ENCODE data around the gene OR6B3.

The OR6B3 gene

GRCh38 chr2:240053173-240054155 is at the start of gene OR6B3:
Gene OR6B3, minus strand, starts transcription at chr2:240053521.
- DNase-seq (ENCODE audit: low read depth), result no peak
- no peak for TF ChIP-seq CTCF (conservative IDR thresholded peaks at IDR 0.05; ENCODE audit: control insufficient read depth, insufficient read depth, low read depth, low read length)
- H3K4me3 ChIP-seq (ENCODE audit: control insufficient read depth, low read depth, low read length), result no peak within 1 kb of the TSS

- no peak for DNase-seq (ENCODE audit: low read depth)
- H3K4me3 ChIP-seq (ENCODE audit: control insufficient read depth, low read depth, low read length), result no peak overlapping the region
- no peak for TF ChIP-seq CTCF (conservative IDR thresholded peaks at IDR 0.05; ENCODE audit: control insufficient read depth, insufficient read depth, low read depth, low read length)
These were observed 45.0 kb upstream of the OR6B3 start for GRCh38 chr2:240098349-240098748.

GRCh38 chr2:240095556-240096523 is 42.5 kb upstream of the OR6B3 start:
- no peak for TF ChIP-seq CTCF (conservative IDR thresholded peaks at IDR 0.05; ENCODE audit: control insufficient read depth, insufficient read depth, low read depth, low read length)
- H3K4me3 ChIP-seq (ENCODE audit: control insufficient read depth, low read depth, low read length), result no peak overlapping the region
- DNase-seq (ENCODE audit: low read depth), result no peak

- H3K4me3 ChIP-seq (ENCODE audit: control insufficient read depth, low read depth, low read length), result no peak overlapping the region
- DNase-seq (ENCODE audit: low read depth), result no peak
- no peak for TF ChIP-seq CTCF (conservative IDR thresholded peaks at IDR 0.05; ENCODE audit: control insufficient read depth, insufficient read depth, low read depth, low read length)
These were observed 36.0 kb upstream of the OR6B3 start for GRCh38 chr2:240089306-240089705.

GRCh38 chr2:240086563-240086962 is 33.2 kb upstream of the OR6B3 start:
- no peak overlapping the region for H3K4me3 ChIP-seq (ENCODE audit: control insufficient read depth, low read depth, low read length)
- TF ChIP-seq CTCF (conservative IDR thresholded peaks at IDR 0.05; ENCODE audit: control insufficient read depth, insufficient read depth, low read depth, low read length), result no peak
- DNase-seq (ENCODE audit: low read depth), result no peak

GRCh38 chr2:240078631-240079030 is 25.3 kb upstream of the OR6B3 start:
- DNase-seq (ENCODE audit: low read depth), result no peak
- TF ChIP-seq CTCF (conservative IDR thresholded peaks at IDR 0.05; ENCODE audit: control insufficient read depth, insufficient read depth, low read depth, low read length), result no peak
- no peak overlapping the region for H3K4me3 ChIP-seq (ENCODE audit: control insufficient read depth, low read depth, low read length)
